Activated CD8-positive, alpha-beta memory T cell treated with anti-CD3 and anti-CD28 coated beads for 36 hours (primary cell): ENCODE measurements around the gene TRAPPC11. TPM values are rescaled to one million over a fixed set of nuclear protein-coding genes. Genes with fewer than 3 reads are reported as not detected.
"Not testable (repeated sequence)": the region's sequence is repeated elsewhere in the genome, so short reads cannot be mapped to it uniquely, and the experiment has no call there.

Experiments
- CTCF ChIA-PET: fragments of 350-600 bp; sonication (Branson Sonifier 250); formaldehyde crosslinking; loops from one replicate; lab custom pipeline; 2021; ENCODE audit warnings: antibody characterized with exemption; lab: Charles Lee
- POLR2A ChIA-PET: fragments of 350-600 bp; sonication (Branson Sonifier 250); formaldehyde crosslinking; loops from one replicate; lab custom pipeline; 2021; ENCODE audit warnings: antibody characterized with exemption; lab: Charles Lee
- total RNA-seq, 2 experiments: library from RNA; stranded (reverse); gene quantifications; one replicate each; pipeline ENCODE4 v1.2.3, GENCODE V29; 2021

The TRAPPC11 gene
- 10 to 100 TPM; 23.6 to 27.9 TPM for total RNA-seq

DNA sequence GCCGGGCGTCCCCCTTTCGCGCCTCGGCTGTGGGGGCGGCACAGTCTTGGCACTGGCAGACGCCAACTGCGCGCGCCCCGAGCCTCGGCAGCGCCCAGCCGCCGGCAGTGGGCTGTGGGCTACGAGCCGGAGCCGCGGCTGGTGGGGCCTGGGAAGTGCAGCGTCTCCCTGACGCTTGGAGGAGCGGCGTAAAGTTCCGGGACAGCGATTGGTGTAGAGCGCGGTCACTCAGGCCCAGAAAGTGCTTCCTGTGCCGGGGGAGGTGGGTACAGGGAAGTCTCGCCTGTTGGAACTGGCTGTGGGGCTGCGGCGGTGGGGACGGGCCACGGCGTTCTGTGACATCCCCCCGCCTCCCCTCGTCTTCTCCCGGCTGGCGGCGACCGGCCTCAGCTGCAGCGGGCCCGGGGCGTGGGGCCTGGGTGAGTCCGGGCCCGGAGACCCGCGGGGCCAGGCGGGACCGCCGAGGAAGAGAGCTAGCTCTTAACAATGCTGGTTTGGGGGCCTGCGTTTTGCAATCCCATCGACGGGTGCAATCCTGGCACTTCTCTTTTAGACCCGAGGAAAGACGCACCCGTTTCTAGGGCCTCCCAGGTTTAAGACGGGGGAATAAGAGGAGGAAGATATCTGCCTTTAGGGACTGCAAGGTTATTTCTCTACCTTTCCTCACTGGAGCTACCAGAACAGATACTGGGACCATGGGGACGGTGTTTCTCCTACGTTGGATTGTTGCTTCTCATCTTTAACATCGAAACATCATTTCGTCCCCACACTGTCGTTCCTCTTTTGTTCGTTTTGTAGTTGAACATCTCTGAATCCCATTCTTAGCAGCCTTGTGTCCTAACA lies at the start of gene TRAPPC11, which contains the start of gene RWDD4:
Gene TRAPPC11, plus strand, starts transcription at position 265 of the 843 bp plus-strand sequence. CDS start 4,575 bp downstream, outside the sequence.
Gene RWDD4, minus strand, starts transcription at position 157 of the 843 bp plus-strand sequence. CDS start 233 bp downstream, outside the sequence.
- ChIA-PET POLR2A (interaction anchor here (0.8 to 1.0 kb wide), 2 partner anchors 153 to 216 kb away, joined by 4 to 5 read pairs; no protein-coding TSS in a partner anchor), CTCF (interaction anchor here (1.2 to 1.3 kb wide), 2 partner anchors 9 to 155 kb away, joined by 3 to 5 read pairs; partner anchors contain the start of gene ING2)

DNA sequence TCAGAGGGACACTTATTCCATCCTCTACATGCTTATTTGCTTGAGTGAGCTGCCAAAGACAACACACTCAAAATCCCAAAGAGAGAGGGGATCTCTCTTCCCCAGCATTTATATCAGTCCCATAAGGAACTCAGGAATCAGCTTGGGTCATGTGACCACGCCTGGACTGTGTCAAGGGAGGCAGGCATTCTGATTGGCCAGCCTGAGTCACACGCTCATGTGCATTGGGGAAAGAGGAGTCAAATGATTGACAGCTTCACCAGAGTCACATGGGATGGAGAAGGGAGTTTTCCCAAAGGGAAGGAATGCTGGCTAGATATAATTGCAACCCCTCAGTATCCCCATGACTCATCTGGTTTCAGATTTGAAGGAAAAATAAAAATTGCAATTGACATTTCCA lies 49.1 kb upstream of the TRAPPC11 start:
- CTCF ChIA-PET: interaction anchor here (0.9 kb wide), 1 partner anchor 10 kb away, joined by 3 read pairs; no protein-coding TSS in a partner anchor
- POLR2A ChIA-PET: no interaction called here

DNA sequence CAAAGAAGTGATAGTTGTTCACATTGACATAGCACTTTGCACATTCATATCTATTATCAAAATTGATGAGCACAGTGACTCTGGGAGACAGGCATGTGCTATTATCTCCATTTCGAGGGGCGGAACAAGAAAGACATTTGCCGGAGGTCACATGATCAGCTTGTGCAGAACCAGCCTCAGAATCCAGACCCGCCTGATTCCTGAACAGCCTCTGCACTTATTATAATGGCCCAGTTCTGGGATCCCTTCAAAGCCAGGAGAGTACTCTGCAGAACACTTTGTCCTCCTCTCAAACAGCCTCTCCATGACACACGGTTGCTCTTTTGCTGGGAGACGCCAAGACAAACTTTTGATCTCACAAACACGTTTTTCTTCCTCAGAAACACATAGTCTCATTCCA lies 48.5 kb upstream of the TRAPPC11 start:
- ChIA-PET POLR2A (no interaction called here), CTCF (interaction anchor here (0.9 kb wide), 1 partner anchor 102 kb away, joined by 3 read pairs; no protein-coding TSS in a partner anchor)

DNA sequence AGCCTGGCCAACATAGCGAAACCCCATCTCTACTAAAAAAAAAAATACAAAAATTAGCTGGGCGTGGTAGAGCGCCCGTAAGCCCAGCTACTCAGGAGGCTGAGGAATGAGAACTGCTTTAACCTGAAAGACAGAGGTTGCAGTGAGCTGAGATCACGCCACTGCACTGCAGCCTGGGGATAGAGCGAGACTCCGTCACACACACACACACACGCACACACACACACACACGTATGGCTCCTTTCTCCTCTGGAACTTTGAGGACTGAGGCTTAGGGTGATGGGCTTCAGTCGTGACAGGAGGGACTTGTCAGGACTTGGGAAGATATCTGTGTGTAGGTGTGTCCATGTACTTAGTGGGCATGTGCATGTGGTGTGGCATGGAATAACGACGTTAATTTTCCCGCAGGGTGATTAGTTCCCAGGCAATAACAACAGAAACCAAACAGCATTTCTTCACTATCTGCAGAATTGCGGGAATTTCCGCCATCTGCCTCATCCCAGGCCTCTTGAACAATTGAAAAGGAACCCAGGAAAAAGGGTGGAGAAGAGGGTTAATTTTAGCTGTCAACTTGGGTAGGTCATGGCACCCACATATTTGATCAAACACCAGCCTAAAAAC lies 47.8 kb upstream of the TRAPPC11 start:
- CTCF ChIA-PET: interaction anchor here (0.9 kb wide), 1 partner anchor 102 kb away, joined by 3 read pairs; no protein-coding TSS in a partner anchor
- POLR2A ChIA-PET: no interaction called here

DNA sequence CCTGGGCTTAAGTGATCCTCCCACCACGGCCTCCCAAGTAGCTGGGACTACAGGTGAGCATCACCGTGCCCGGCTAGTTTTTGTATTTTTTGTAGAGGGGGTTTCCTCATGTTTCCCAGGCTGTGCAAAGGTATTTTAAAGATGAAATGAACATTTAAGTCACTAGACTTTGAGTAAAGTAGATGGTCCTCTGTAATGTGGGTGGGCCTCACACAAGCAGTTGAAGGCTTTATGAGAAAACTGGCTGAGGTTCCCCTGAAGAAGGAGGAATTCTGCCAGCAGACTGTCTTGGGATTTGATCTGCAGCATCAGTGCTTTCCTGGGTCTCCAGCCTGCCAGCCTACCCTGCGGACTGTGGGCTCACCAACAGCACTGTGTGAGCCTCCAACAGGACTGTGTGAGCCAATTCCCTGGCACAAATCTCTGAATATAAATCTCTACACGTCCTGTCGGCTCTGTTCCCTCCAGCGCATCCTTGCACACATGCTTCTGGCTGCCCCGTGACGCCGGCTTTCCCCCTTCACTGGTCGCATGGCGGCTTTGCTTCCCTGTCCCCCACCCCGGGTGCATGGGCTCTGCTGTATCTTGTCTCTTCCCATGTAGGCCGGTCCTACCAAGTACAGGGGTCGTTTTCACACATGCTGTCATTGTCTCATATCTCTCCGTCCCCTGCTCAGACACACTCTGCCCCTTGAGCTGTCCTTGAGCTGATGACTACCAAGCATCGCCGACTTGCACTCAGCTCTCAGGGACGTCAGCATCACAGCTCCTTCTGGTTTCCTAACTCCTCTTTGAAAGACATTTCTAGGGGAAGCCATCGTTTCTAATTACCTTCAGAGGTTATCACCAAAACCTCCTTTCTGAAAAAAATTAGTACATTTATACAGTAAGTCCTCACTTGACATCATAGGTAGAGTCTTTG lies 46.5 kb upstream of the TRAPPC11 start:
- POLR2A ChIA-PET: no interaction called here
- CTCF ChIA-PET: no interaction called here

DNA sequence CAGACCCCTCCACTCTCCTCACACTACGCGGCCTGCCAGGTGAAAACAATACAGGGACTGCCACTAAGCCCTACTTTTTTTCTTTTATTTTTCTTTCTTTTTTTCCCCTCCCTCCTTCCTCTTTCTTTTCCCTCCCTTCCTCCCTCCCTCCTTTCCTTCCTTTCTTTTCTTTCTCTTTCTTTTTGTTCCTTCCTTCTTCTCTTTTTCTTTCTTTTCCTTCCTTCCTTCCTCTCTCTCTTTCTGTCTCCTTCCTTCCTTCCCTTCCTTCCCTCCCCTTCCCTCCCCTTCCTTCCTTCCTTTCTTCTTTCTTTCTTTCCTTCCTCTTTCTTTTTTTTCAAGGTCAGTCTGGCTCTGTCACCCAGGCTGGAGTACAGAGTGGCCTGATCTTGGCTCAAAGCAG lies 42.0 kb upstream of the TRAPPC11 start:
- CTCF ChIA-PET: no interaction called here
- POLR2A ChIA-PET: no interaction called here

DNA sequence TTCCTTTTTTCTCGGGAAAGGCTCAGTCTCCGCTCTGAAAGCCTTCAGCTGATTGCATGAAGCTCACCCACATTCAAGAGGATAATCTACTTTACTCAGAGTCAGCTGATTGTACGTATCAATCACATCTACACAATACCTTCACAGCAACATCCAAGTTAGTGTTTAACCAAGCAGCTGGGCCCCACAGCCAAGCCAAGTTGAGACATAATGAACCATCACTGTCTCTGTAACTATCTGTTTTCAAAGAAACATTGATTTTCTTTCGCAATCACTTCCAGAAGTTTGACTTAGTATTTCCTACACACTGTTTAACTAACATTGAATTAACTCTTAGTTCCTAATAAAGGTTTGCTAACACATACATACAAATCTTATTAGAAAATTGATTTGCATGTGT lies 40.4 kb upstream of the TRAPPC11 start:
- CTCF ChIA-PET: no interaction called here
- POLR2A ChIA-PET: no interaction called here

DNA sequence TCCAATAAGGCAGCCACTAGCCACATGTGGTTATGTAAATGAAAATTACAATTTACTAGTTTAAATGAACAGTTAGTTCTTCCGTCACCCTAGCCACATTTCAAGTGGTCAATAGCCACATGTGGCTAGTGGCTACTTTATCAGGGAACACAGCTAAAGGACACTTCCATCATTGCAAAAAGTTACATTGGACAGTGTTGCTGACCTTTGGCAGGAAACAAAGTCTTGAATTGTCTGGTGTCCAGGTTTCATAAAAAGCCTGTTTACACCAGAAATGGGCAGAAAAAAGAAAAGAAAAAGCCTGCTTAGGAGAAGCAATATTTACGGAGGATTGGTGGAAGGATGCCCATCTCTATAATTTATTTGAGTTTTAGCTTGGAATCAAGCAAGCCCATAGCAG lies 38.7 kb upstream of the TRAPPC11 start:
- POLR2A ChIA-PET: no interaction called here
- CTCF ChIA-PET: no interaction called here

DNA sequence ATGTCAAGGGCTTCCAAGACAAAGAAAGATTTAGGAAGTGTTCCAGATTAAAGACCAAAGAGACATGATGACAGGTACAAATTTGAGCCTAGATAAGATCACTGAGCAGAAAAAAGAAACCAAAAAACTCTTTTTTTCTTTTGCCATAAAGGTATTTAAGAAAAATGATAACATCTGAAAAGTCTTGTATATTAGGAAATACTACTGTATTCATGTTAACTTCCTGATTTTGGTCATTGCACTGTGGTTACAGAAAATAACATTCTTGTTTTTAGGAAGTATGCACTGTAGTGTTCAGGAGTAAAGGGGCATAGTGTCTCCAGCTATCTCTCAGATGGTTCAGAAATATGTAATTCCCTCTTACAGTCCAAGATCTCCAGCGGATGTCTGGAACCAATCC lies 37.2 kb upstream of the TRAPPC11 start:
- ChIA-PET CTCF (no interaction called here), POLR2A (no interaction called here)

DNA sequence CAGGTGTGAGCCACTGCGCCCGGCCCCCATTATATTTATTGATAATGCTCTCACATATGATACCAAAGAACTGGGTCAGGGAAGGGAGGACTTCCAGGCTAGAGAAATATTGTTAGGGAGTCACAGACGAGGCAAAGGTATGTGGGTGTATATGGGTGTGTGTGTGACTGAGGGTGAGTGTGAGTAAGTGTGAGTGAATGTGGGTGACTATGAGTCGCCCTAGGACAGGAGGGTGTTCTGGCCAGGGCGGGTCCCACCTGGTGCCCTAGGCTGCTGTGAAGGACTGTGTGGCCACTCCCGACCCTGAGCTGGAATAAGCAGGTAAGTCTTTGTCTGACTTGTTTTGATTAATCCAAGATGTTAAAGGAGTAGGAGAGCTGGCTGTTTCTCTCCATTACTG lies 34.5 kb upstream of the TRAPPC11 start:
- POLR2A ChIA-PET: no interaction called here
- CTCF ChIA-PET: interaction anchor here (1.2 kb wide), 1 partner anchor 30 kb away, joined by 3 read pairs; no protein-coding TSS in a partner anchor

DNA sequence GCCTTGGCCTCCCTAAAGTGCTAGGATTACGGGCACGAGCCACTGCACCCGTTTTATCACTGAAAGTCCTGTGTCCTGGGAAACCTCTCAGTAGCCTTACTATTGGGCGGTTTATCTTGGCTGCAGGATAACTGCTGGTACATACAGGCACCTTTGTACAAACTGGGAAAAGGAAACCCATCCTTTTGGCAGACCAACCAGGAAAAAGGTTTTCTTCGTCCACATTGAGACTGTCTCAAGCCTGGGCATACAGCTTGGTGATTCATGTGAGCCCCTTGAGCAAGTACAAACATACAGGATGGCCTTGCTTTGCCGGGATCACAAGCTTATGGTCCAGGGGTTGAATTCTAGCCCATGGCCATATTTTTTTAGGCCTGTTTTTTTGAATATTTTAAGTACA lies 32.9 kb upstream of the TRAPPC11 start:
- ChIA-PET CTCF (no interaction called here), POLR2A (no interaction called here)

DNA sequence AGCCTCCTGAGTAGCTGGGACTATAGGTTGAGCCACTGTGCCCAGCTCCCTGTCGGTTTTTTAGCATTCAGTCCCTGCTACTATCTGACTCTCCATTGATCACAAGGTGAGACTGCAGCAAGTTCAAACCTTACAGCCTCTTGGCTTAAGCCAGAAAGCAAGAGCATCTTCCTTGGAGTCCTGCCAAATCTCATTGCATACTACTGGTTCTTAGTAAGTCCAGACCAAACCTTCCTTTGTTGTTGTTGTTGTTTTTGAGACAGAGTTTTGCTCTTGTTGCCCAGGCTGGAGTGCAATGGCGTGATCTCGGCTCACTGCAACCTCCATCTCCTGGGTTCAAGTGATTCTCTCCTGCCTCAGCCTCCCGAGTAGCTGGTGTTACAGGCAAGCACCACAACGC lies 31.8 kb upstream of the TRAPPC11 start:
- CTCF ChIA-PET: interaction anchor here (0.6 kb wide), 1 partner anchor 156 kb away, joined by 4 read pairs; no protein-coding TSS in a partner anchor
- POLR2A ChIA-PET: not testable (repeated sequence)

DNA sequence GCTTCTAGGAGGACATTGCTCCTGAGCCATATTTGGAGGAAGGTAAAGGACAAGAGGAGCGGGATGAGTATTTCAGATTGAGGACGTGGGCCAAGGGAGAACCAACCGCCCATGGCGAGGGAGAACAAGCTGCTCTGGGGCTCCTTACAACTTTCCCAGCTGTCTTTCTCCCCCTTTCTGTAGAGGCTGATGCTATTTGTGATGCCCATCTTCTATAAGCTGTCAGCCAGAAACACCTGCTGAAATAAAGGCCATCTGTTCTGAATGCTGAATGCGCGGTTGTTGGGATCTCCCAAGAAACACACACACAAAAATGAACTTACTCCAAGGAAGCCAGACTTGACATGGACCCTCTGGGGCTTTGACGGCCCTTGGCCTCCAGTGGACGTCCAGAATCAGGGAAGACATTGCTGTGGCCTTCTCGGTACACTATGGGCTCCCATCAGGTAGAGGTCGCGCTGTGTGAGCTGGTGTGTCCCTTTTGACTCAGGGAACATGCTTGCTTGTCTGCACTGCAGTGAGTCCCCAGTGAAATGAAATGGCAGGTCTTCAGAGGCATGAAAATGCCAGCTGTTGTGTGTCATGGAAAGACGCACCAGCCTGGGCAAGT lies 31.0 kb upstream of the TRAPPC11 start:
- ChIA-PET POLR2A (no interaction called here), CTCF (interaction anchor here (0.5 kb wide), 1 partner anchor 386 kb away, joined by 3 read pairs; no protein-coding TSS in a partner anchor)

DNA sequence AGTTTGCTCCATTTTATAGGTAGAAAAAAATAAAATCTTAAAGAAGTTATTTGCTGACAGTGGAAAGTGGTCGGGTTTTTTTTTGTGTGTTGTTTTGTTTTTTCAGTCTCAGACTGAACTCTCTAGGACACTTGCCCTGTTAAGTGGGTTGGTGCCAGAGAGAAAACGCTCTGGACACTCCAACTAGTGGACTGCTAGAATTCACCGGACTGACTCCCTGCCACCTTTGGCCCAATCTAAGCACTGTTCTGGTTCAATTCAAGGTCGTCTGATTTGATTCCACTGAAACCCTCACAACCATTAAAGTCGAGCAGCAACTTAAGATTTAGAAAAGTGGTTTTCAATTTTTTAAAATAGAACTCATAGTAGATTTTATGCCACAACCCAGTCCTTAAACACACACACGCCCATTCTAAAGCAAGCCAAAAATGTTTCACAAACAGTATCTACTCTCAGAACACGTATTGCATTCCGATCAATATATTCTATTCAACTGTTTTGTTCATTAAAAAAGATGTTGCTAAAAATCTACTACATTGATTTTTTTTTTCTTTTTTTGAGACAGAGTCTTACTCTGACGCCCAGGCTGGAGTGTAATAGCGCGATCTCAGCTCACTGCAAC lies 27.4 kb upstream of the TRAPPC11 start:
- ChIA-PET POLR2A (no interaction called here), CTCF (no interaction called here)

DNA sequence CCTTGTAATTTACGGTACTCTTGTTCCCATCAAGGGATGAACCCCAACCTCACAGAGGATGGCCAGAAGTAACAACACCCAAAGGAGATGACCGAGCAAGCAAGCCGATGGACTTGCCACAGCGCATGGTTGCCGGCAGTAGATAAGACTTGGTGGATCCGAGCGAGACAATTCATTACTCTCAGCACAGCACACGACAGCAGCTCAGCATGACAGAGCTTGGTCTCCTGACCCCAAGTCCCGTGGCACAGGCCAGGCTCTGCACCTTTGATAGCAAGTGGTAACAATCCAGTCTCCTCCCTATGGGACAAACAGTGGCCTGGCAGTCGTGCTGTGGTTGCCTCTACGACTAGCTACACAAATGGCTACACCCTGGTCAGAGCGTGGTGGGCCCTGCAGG lies 26.4 kb upstream of the TRAPPC11 start:
- ChIA-PET POLR2A (no interaction called here), CTCF (no interaction called here)

DNA sequence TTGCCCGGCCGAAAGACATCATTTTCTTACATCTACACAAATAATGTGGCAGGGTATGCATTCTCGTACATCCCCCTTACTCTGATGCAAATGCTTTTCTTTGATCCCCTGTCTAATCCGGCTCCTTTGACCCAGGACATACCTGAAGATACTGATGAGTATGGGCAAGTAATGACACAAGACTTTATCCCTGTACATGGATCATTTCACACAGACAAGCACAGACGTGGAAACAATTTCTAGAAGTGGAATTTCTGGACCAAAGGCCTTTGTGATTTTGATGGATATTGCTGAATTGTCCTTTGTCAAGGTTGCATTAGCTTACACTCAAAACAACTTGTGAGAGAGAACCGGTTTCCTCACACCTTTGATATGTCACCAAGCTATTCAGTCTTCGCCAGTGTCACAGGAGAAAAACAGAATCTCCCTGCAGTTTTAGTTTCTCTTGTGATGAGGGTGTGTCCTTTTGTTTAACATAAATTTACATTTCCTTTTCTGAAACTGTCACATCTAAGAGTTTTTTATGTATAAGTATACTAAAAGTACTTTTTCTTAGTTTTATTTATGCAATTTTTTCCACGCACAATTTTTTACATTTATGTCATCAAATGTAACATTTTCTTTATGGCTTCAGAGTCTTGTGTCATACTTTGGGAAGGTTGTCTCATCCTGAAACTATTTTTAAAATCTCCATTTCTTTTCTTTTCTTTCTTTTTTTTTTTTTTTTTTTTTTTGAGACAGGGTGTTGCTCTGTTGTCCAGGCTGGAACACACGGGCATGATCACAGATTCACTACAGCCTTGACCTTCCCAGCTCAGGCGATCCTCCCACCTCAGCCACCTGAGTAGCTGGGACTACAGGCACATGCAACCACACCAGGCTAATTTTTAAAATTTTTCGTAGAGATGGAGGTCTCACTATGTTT lies 25.4 kb upstream of the TRAPPC11 start:
- CTCF ChIA-PET: no interaction called here
- POLR2A ChIA-PET: no interaction called here

DNA sequence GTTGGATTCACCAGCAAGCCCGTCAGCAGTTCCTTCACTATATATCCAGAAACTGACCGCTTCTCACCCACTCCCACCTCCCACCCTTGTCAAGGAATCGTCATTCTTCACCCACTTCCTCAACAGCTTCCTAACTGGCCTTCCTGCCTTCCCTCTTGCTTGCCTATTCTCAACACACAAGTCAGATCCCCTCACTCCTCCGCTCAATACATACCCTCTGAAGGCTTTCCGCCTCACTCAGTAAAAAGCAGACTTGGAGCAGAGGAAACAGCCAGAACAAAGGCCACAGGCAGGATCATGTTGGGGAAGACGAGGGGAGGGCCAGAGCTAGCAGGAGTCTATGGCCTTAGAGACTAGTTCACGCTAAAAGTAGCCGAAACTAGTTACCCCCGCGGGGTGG lies 23.8 kb upstream of the TRAPPC11 start:
- POLR2A ChIA-PET: no interaction called here
- CTCF ChIA-PET: interaction anchor here (1.1 kb wide), 1 partner anchor 12 kb away, joined by 3 read pairs; no protein-coding TSS in a partner anchor
